OCI-LY1 (cell line): Measurements from ENCODE around the gene MRTFA.

Source experiments
- CTCF ChIP-seq: fragments of 200-600 bp; sonication (generic), shearing (Covaris generic); IDR thresholded peaks from 2 replicates; pipeline ENCODE4 v1.5.1; 2017; ENCODE audit warnings: mild to moderate bottlenecking, antibody characterized with exemption, low read length, moderate library complexity, mixed read lengths
- EZH2 ChIP-seq: fragments of 200-600 bp; sonication (generic), shearing (Covaris generic); IDR thresholded peaks from 2 replicates; pipeline ENCODE4 v1.8.0; 2017; ENCODE audit warnings: borderline replicate concordance, mixed run types, mild to moderate bottlenecking, antibody characterized with exemption, low read length, moderate library complexity, mixed read lengths

GRCh38 chr22:40394607-40395006, 241.9 kb downstream of the MRTFA start:
- TF ChIP-seq CTCF (no peak), EZH2 (no peak)
